Inflammatory macrophage (primary cell): ENCODE results near the gene ABCC2.

Experiments
- DNase-seq, 2 donors: peaks; one replicate each; pipeline ENCODE4 v3.0.0-alpha.2; 2020 to 2022

ABCC2 gene

DNA sequence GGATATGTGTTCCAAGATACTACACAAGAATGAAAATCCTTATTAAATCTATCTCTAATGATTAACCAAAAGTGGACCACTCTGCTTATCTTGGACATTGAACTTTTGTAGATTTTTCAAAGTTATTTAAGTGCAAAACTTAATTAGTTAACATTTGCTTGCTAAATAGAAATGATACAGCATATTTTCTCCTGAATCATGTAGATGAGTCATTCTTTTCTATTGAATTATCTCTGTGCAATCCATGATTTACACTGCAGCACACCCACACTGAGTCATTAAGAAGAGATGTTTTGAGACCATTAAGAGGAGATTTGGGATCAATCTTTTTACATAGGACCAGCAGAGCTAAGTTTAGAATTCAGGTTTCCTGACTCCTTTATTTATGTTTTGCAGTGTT lies 6.6 kb upstream of the ABCC2 start:
- DNase-seq, result peak; percentile 34 to 75

DNA sequence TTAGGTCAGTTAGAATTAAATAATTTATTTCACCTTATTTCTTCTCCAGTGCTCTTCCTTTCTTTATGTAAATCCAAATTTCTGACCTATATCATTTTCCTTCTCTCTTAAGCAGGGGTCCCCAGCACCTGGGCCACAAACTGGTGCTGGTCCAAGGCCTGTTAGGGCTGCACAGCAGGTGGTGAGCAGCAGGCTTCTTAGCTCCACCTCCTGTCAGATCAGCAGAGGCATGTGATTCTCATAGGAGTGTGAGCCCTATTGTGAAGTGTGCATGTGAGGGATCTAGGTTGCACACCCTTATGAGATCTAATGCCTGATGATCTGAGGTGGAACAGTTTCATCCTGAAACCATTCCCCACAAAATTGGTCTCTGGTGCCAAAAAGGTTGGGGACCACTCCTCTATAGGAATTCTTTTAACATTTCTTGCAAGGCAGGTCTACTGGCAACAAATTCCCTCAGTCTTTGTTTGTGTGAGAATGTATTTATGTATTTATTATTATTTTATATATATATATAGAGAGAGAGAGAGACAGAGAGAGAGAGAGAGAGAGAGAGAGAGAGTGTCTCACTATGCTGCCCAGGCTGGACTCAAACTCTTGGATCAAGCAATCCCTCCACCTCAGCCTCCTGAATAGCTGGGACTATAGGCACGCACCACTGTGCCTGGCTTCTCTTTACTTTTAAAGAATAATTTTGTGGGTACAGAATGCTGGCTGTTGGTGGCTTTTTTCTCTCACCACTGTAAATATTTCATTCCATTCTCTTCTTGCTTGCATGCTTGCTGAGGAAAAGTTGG lies 4.3 kb upstream of the ABCC2 start:
- DNase-seq, result peak in 1 of 2 donors; percentile 34

DNA sequence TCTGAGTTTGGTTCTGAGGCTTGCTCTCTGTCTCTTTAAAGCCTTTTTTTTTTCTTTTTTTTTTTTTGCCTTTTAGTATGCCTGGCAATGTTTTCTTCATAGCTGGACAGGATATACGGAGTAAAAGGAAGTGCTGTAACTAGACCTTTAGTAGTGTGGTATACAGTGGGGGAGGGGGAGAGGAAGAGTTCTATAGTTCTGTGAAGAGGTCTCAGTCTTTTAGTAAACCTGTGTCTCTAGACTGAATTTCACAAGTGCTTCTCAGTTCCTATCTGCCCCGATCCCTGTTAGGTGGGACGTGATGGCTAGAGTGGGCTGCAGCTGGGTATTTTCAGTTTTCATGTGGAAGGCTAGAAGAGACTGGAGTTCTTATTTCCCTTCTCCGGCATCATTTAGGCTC lies 3.1 kb upstream of the ABCC2 start:
- DNase-seq, result peak; percentile 13 to 66

DNA sequence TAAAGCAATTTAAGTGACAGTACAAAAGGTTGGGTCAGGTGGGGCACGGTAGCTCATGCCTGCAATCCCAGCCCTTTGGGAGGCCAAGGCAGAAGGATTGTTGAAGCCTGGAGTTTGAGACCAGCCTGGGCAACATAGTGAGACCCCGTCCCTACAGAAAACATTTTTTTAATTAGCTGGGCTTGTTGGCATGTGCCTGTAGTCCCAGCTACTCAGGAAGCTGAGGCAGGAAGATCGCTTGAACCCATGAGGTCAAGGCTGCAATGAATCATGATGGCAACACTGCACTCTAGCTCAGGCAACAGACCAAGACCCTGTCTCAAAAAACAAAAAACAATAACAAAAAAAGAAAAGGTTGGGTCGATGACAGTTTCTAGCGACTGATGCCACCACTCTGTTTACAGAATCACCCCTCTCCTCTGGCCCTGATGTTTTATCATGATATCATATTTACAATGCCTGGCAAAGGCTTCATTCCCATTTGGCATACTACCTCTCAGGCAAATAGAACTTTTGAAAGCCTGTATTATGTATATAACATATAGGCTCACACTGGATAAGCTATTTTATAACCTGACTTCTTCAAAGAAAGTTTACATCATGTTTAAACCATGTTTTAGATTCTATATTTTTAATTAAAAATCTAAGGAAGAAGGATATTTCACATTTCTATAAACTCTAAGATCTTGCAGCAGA lies 558 bp upstream of the ABCC2 start:
- DNase-seq, result no peak

DNA sequence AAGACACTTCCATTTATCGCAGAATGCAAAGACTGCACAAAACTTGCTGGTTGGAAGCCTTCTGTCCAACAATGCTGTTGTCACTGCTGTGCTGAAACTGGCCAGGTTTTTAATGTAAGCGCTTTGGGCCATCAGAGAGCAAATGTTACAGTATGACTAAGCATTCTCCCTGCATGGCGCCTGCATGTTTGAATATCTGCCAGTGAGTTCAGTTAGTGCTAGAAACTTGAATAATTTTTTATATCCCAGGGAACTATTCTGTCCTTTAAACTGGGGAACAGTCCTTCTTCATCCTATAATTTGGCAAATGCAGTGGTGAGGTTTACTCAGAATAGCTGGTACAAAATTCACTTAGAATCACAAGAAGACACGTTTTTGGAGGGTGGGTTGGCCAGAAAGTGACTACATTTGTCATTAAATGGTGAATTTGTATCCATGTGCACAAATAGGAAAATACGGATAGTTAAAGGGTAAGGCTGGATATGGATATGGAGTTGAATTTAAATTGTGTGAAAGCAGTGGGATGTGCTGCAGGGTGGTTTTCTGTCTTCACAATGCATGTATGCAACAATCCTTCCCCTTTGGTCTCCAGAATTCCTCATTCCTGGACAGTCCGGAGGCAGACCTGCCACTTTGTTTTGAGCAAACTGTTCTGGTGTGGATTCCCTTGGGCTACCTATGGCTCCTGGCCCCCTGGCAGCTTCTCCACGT lies 1.7 kb downstream of the ABCC2 start:
- no peak for DNase-seq

DNA sequence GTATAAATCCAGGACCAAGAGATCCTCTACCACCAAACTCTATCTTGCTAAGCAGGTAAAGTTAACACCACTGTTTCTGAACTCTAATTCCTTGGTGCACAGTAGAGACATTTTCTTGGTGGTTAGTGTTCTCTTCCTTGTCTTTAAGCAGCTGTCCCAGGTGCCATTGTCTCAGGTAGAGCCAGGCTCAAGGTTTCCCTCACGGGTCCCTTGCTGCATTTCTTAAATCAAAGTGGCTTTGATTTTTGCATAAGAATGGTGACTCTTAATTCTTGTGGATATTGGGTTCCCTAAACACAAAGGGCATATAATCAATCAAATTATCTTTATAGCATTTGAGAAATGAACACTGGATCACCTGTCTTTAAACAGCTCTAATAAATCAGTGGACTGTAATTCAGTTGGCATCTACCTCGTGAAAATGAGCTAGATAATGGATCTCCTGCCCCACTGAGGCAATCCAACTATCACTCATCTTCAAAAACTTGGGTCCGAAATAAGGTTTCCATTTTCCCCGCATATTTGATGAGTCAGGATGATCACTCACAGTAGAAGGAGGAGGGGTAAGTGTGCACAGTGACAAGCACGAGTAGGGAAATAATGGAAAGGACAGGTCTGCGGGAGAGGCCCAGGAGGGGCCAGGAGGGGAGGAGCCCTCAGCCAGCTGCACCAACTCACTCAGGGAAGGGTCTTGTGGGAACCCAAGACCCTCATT lies 2.4 kb downstream of the ABCC2 start:
- no peak for DNase-seq

DNA sequence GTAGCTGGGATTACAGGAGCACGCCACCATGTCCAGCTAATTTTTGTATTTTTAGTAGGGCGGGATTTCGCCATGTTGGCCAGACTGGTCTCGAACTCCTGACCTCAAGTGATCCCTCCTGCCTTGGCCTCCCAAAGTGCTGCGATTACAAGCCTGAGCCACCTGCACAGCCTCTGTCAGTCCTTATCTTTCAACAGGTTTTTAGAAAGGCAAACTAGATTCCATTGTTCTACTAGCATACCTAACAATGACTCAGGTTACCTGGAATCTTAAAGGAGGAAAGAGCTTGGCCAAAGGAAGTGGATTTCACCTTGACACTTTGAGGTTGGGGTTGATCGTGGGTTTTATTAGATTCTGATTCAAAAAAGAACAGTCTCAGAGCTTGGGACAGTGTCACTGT lies 3.2 kb downstream of the ABCC2 start:
- DNase-seq, result no peak

DNA sequence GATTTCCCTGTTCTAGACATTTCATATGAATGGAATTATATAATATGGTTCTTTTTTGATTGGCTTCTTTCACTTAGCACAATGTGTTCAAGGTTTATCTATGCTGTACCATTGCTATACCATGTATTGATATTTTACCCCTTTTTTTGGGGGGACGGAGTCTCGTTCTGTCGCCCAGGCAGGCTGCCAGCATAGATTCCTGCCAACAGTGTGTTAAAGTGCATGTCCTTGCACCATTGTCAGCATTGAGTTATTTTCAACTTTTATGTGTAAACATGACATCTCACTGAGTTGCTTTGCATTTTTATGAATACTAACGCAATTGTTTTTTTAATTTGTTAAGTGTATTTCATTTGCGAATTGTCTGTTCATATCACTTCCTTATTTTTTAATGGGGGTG lies 4.9 kb downstream of the ABCC2 start:
- DNase-seq, result no peak

DNA sequence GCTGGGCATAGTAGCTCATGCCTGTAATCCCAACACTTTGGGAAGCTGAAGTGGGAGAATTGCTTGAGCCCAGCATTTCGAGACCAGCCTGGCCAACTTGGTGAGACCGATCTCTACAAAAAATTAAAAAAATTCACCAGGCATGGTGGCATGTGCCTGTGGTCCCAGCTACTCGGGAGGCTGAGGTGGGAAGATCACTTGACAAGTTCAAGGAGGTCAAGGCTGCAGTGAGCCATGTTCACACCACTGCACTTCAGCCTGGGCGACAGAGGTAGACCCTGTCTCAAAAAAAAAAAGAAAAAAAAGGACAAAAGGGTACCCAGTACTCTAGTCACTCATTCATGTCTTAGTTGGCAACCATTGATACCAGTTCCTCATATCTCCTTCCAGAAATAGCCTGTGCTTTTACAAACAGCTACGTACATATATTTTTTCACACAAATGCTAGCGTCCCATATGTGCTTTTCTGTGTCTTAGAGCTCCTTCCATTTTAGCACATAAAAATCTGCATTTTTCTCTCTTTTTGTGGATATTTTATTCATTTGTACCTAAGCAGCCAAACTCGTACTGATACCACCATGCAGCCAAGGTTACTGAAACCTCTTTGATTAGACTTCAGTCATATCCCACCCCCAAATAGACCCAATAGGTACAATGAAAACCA lies 5.5 kb downstream of the ABCC2 start:
- DNase-seq, result no peak

DNA sequence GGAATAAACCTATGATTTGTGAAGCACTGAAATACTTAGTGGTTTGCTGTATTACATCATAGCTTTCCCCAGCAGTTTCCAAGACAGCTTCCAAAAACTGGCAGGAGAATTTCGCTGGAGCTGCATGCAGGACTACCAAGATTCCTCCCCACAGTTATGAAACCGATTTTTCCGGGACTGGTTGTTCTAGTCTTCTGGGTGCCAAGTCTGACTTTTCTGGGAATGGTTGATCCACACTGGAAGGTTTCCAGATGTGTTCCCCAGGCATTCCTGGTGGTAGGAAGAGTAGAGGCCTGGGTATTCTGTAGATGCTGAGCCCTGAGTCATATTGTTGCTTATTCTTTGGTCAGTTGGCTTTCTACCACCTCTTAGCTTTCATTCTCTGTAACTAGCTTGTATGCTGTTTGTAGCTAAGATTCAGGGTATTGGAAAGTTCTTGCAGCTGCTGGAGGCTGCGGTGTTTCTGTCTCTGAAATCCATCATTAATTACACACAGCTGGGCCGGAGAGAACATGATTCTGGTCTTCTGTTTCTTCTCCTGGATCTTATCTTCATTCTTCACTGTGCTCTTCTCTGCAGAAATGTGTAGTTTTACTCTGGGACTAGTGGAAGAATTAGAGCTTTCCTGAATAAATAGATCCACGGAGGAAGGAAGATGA lies 6.3 kb downstream of the ABCC2 start:
- no peak for DNase-seq

DNA sequence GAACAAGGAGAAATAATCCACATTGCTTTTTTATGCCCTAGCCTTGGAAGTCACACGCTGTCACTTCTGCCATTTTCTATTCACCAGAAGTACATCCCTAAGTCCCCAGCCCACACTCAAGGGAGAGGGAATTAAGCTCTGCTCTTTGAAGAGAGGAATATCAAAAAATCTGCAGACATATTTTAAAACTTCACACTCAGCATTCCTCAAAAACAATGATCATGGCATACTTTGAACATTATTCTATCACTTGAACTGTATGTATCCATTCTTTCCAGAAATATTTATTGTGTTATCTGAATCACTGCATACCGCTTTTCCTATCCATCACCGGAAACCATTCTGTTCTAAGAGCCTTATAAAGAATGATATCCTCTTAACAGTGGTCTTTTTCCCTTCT lies 9.4 kb downstream of the ABCC2 start:
- no peak for DNase-seq

DNA sequence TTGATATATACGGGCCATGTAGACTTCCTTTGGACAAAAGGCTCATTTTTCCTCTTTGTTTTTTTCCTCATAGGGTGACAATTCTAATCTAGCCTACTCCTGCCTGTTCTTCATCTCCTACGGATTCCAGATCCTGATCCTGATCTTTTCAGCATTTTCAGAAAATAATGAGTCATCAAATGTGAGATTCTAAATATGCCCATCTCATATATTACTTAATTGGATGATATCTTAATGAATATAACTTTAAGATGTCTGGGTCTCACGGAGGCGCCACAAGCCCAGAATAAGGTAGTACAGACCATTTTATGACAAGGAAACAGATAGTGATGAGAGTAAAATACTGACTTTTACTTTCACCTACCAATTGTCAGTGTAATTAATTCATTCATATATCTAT lies 11.4 kb downstream of the ABCC2 start:
- DNase-seq, result no peak

DNA sequence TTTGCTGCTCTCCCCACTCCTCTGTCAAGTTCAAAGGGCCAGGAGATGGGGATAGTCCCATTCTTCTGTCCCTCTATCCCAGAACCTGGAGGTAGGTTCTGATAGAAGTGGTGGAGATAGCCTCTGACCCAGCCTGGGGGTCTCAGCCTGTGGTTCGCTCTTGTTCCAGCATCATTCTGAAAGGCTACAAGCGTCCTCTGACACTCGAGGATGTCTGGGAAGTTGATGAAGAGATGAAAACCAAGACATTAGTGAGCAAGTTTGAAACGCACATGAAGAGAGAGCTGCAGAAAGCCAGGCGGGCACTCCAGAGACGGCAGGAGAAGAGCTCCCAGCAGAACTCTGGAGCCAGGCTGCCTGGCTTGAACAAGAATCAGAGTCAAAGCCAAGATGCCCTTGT lies 14.5 kb downstream of the ABCC2 start:
- DNase-seq, result no peak

DNA sequence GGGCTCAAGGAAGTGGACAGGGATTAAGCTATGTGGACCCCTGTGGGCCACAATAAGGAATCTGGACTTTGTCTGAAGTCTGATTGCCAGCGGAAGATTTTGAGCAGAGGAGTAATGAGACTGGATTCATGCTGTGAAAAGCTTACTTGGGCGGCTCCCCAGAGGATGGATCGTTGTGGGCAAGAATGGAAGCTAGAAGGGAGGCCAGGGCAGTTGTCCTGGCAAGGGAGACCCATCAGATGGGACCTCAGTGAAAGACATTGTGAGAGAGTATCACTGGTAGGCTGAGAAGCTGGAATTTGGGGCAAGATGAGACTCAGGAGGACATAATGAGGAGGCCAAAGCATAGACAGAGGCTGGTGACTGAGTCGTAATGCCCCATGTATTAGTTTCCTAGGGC lies 15.6 kb downstream of the ABCC2 start:
- DNase-seq, result no peak

DNA sequence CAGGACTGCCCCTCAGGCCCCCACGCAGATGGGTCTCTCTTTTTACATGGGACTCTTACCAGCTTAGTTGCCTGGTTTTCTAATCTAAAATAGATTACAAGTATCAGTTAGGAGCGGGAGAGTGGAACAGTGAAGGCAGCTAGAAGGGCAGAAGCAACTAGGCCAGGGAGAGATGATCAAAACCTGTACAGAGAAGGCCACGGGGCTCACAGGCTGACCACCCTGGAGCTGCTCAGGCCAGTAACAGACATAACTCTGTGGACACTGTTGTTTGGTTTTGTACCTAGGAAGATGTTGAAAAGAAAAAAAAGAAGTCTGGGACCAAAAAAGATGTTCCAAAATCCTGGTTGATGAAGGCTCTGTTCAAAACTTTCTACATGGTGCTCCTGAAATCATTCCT lies 16.5 kb downstream of the ABCC2 start:
- DNase-seq, result no peak

DNA sequence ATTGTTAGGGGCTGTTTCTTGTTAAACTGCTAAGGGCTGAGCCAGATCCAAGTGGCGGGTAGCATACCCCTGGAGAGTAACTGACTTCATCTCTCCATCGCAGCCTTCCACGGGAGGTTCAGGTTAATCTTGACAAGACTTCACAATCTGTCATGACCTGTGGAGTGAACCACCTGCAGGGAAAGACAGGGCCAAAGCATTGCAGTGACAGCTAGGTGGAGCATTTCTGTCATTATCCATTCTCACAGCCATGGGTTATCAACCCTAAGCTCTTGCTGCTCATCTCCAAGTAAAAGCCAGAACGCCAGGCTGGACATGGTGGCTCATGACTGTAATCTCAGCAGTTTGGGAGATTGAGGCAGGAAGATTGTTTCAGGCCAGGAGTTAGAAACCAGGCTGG lies 17.2 kb downstream of the ABCC2 start:
- no peak for DNase-seq

DNA sequence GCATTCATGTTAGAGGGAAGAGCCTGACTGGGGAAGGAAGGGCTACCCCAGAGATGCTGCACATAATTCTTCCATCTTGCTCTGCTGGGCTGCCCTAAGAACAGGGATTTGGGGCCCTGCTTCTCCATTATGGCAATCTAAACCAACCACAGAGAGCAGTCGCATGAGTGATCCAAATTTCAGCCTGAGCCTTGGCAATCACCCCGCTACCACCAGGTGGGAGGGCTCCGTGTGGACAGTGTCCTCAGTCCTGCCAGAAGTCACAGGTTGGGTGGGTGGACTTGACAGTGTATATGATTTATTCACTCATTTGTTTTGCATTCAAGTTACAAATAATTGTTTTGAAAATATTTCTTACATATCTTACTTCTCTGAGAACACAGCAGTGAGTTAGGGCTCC lies 22.0 kb downstream of the ABCC2 start:
- no peak for DNase-seq

DNA sequence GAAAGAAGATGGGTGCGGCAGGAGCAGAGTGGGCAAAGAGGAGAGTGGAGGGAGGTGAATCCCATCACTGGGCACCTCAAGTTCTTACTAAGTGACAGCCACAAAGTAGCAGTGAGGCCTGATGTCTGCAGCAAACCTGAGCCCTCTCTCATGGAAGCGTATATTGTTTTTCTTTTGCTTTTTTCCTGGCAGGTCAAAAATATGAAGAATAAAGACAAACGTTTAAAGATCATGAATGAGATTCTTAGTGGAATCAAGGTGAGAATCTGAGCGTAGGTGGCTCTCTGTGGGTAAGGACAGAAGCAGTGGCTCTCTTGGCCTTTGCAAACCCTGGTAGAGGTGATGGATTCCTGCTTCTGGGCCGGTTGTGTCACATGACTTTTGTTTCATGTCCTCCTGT lies 22.8 kb downstream of the ABCC2 start:
- no peak for DNase-seq

DNA sequence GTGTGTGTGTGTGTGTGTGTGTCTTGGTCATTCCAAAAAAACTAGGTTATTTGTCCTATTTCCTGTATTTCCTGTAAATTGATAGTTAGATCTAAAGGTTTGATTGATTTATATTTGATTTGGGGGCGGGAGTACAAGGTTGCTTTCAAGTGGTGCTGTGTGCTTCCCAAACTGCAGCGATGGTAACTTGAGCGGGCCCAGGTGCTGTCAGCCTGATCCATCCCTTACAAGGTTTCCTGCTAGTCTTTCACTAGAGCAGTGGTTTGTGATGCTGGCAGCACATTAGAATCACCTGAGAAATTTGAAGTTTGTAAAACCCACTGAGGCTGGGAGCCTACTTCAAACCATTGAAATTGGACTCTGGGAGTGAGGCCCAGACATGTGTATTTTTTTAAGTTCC lies 23.7 kb downstream of the ABCC2 start:
- DNase-seq, result no peak

DNA sequence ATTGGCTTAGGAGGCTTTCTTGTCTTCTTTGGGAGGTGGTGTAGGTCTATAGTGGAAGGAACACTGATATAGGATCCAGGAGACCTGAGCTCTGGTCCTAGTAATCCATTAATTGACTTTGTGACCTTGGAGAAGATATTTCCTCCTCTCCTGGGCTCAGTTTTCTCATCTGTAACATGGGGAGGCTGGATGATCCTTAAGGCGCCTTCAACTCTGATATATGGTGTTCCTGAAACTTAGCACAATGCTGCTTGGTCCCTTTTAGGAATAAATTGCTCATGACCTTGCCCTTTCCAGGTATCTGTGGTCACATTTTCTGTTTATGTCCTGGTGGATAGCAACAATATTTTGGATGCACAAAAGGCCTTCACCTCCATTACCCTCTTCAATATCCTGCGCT lies 25.3 kb downstream of the ABCC2 start:
- DNase-seq, result no peak

DNA sequence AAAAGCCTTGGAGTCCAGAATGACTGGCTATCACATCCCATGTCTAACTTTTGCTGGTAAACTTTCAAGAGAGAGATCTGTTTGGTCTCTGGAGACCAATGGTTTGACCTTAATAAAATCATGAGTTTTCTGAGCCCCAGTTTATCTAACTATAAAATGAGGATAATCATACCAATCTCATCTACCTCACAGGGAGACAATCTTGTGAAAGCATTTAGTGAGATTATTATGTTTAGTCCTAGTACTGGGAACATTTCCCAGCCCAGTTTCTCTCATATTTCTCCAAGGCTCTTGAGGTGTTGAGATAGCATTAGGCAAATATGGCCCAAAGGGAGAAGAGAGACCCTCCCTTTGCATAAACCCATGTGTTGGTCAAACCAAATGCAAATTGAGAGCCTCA lies 25.8 kb downstream of the ABCC2 start:
- no peak for DNase-seq

DNA sequence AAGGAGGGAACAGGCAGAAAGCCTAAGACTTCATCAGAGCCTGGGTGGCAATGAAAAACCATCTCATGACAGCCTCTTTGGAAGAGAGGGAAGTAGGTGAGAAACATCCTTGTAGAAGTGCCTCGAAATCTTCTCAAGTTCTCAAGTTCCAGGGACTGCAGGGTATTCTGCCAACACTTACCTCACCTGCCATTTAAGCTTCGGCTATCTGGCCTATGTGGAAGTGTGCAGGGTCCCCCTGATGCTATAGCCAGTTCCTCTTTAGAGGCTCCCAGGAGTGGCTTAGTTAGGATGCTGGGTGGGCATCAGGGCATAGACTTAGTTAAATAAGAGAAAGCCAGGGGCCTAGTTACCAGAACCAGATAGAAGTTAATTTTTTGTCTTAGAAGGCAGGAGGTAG lies 27.0 kb downstream of the ABCC2 start:
- no peak for DNase-seq
